ENCODE data around the gene CEMP1.
"Not testable (repeated sequence)": the region's sequence is repeated elsewhere in the genome, so short reads cannot be mapped to it uniquely, and the experiment has no call there.

Gene CEMP1

DNA sequence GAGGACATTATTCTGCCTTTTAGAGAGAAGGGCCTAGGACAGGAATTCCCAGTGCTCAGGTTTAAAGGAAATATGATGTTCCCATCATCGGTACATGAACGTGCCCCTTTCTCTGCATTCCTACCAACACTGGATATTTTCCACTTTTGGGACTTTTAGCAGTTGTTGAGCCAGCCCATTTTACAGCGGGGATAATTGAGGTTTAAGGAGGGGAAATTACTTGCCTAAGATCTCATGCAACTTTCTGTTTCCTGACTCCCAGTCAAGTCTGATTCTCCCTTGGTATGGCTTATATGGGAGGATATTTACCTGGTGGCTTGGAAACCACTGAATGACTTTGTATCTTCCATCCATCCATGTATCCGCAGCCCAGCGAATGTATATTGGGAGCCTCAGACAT lies 3.1 kb upstream of the CEMP1 start:
- DNase-seq: not testable (repeated sequence)

- no peak for DNase-seq
Observed at GRCh38 chr16:2533912-2534311, 2.7 kb upstream of the CEMP1 start.

DNA sequence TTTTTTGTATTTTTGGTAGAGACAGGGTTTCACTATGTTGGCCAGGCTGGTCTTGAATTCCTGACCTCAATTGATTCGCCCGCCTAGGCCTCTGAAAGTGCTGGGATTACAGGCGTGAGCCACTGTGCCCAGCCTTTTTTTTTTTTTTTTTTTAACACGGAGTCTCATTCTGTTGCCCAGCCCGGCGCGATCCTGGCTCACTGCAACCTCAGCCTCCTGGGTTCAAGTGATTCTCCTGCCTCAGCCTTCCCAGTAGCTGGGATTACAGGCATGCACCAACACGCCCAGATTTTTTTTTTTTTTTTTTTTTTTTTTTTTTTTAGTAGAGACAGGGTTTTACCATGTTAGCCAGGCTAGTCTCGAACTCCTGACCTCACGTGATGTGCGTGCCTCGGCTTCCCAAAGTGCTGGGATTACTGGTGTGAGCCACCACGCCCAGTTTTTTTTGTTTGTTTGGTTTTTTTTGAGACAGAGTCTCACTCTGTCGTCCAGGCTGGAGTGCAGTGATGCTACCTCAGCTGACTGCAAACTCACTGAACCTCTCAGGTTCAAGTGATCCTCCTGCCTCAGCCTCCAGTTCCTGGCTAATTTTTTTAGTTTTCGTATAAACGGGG lies 2.0 kb upstream of the CEMP1 start:
- DNase-seq: not testable (repeated sequence)

GRCh38 chr16:2532494-2533141 lies 1.4 kb upstream of the CEMP1 start:
- peak; percentile 77 for DNase-seq

- peak; percentile 94 for DNase-seq
Observed at GRCh38 chr16:2531696-2532493, 687 bp upstream of the CEMP1 start.

GRCh38 chr16:2530629-2531318 lies 434 bp downstream of the CEMP1 start:
- DNase-seq: no peak

DNA sequence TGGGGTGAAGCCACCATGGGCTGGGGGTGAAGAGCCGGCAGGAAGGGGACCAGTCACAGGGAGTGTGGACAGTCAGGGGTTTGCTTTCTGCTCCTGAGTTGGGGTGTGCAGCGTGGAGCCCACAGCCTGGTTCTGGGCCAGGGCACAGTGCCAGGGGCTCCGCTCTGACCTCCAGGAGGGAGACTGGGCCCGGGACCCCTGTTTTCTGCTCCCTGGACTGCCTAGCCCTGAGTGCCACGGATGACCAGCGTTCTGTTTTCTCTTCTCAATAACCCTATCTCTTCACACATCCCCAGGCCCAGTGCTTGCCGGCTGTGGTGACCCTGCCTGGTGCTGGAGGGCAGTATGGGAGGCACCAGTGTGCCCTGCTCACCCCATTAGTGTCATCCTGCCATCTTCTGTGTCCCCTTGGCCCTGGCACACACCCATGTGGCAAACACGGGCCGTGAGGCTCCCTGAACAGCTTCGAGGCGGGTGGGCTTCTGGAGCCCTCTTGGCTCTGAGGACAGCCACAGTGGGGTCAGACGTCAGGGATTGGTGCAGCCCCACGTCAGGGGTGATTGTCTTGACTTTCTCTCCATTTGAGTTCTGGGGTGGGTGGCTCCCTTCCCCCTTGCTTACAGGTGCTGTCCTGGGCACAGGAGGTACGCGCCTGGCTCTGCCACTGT lies 1.1 kb downstream of the CEMP1 start:
- DNase-seq: no peak

- no peak for DNase-seq
Observed at GRCh38 chr16:2529061-2529931, 1.9 kb downstream of the CEMP1 start.

DNA sequence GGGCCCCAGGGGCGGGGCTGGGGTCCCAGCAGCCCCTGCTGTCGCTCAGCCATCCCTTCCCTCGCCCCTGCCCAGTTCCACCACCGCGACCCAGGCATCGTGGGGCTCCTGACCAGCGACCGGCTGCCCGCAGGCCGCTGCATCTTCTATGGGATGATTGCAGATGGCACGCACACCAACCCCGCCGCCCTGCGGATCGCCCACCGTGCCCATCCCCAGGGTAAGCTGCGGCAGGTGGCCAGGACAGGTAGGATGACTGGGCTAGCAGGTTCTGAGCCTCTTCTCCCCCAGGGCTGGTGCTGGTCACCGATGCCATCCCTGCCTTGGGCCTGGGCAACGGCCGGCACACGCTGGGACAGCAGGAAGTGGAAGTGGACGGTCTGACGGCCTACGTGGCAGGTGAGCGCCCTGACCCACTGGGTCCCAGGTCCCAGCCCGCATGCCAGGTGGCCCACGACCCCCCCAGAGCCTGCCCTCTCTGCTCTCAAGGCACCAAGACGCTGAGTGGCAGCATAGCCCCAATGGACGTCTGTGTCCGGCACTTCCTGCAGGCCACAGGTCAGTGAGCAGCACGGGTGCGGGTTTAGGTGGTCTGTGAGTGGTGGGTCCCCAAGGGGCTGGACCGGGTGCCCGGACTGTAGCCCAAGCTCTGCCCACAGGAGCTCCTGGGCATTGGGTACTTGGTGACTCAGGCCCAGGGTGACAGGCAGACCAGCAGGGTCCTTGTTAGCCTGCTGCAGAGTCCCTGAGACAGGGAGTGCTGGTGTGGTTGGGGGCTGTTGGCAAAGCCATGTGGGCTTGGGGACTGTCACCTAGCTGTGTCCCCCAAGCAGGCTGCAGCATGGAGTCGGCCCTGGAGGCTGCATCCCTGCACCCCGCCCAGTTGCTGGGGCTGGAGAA lies 2.8 kb downstream of the CEMP1 start:
- no peak for DNase-seq

DNA sequence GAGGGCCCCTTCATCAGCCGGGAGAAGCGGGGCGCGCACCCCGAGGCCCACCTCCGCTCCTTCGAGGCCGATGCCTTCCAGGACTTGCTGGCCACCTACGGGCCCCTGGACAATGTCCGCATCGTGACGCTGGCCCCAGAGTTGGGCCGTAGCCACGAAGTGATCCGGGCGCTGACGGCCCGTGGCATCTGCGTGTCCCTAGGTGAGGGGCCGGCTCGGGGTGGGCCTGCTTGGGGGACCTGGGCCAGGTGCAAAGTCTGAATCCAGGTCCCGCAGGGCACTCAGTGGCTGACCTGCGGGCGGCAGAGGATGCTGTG lies 3.5 kb downstream of the CEMP1 start:
- no peak for DNase-seq

GRCh38 chr16:2527071-2527783 lies 4.0 kb downstream of the CEMP1 start:
- no peak for DNase-seq

DNA sequence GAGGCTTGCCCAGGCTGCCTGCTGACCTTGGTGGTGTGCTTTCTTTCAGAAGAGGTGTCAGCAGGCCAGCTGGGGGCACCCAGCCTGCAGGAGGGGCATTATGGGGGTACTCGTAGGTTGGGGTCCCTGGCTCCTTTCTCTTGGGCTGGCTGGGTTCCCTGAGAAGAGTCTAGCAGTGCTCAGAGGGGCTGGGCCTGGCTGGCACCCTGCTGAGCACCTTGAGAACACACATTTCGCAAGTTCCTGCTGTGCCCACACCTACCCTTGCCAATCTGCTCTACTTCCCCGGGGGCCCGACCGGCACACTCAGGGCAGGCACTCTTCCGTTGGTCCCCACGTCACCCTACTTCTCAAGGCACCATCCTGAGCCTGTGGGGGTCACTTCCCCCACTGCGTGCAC lies 5.1 kb downstream of the CEMP1 start:
- no peak for DNase-seq

DNA sequence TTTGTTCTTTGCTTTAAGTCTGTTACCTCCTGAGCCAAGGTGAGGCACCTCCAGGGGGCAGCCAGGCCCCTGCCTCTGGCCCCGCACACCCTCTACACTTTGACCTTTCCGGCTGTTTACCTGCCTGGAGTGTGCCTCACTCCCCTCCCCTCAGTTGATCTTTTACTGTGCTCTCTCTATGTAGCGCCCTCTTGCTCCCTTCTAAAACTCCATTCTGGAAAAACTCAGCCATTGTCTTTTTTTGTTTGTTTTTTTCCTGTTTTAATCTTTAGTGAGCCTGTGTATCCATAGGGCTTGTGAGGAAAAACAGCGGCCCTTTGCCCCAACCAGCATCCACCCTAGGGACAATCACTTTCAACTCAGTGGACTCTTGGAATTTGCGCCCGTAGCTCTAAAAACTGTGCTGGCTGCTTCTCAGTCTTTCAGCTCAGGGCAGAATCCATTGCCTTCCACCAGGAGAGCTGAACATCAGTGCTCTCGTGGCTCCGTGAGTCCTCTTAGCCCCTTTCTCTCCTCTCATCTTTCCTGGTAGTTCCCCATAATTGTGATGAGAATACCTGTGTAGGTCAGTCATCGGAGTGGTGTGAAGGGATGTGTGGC lies 6.8 kb downstream of the CEMP1 start:
- no peak for DNase-seq

DNA sequence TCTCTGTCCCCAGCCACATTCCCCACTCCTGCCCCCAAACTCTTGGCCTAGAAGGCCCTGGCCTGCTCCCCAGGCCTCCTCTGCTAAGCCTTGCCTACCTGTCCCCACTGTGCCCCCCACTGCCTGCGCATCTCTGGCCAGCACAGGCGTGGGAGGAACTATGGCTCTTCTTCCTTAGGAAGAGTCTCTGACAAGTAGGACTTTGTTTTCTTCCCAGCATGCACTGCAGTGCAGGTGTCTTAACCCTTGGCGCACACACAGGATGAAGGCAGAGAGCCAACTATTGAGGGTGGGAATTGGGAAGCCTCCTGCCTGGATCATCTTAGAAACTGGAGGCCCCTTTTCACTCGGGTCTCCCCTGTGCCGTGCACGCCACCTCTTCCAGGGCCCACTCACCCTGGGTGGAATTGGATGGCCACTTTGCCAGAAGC lies 7.4 kb downstream of the CEMP1 start:
- DNase-seq: no peak

DNA sequence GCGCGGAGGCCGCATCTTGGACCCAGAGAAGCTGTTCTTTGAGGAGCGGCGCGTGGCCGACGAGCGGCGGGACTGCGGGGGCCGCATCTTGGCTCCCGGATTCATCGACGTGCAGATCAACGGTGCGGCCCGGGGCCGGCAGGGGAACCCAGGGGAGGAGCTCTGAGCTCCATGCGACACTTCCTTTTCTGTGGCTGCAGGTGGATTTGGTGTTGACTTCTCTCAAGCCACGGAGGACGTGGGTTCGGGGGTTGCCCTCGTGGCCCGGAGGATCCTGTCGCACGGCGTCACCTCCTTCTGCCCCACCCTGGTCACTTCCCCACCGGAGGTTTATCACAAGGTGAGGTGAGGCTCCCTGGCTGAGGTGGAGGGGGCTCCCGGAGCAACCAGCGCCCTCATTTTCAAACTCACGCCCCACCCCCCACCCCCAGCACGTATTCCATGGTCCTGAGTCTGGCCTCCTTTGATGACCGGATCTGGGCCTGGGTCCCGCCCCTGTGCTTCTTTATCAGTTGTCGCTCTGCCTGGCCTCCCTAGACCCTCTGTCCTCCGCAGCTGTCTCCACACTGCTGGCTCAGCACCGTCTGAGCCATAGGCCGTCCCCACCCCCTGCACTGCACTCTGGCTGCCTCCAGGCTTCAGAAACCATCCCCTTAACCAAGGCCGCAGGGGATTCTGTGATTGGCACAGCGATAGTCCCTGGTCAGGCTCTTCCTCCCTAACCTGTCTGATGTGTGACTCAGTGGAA lies 10.2 kb downstream of the CEMP1 start:
- DNase-seq: peak; percentile 29

GRCh38 chr16:2520097-2520783 lies 11.0 kb downstream of the CEMP1 start, which contains the start of gene AMDHD2:
AMDHD2 (plus strand) TSS chr16:2520371; CDS start chr16:2520459, 88 bp downstream.
- peak; percentile 90 for DNase-seq

- DNase-seq: no peak
Observed at GRCh38 chr16:2519711-2520080, 11.5 kb downstream of the CEMP1 start.
